HG02884 (cell line): Measurements from ENCODE around the gene TMEM174.
"Not testable (repeated sequence)": the region's sequence is repeated elsewhere in the genome, so short reads cannot be mapped to it uniquely, and the experiment has no call there.

Experiments
- ATAC-seq: cut with Tn5 transposase; IDR thresholded peaks from one replicate; pipeline ENCODE4 v1.9.1; 2021; ENCODE audit warnings: mild to moderate bottlenecking, moderate library complexity; ENCODE audit not compliant: unreplicated experiment

The TMEM174 gene

GRCh38 chr5:73188764-73189531, 16.0 kb downstream of the TMEM174 start:
- no peak for ATAC-seq

- no peak for ATAC-seq
Measured at GRCh38 chr5:73189871-73190376, 16.9 kb downstream of the TMEM174 start.

DNA sequence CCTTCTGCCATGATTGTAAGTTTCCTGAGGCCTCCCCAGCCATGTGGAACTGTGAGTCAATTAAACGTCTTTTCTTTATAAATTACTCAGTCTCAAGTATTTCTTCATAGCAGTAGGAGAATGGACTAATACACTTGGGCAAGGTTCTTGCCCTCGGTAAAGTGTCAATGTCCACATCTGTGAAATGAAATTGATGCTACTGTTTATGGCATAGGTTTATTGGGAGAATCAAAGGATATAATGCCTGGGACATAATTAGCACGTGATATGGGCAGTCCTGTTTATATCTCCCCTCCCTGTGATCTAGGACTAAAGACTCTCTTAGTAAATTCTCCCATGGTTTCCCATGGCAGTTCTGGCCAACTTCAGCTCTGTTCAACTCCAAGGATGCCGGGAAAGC, 19.4 kb downstream of the TMEM174 start:
- no peak for ATAC-seq

DNA sequence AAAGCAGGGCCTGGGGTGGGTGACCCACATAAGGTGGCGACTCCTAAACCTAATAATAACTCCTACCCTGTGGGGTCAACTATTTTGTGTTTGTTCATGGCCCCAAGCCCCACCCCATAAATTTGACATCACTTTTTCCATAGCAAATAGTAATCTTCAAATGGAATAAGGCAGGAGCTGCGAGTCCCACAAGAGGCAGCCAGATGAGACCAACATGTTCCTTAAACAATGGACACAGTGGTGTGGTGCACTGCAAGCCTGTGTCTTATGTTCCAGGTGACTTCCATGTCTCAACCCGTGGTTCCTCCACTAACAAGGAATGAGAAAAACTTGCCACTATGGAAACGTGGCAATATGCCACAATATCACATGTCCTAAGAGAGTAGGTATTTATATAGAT, 20.6 kb downstream of the TMEM174 start:
- ATAC-seq, result no peak

- ATAC-seq, result no peak
Measured at GRCh38 chr5:73196201-73196600, 23.2 kb downstream of the TMEM174 start.

- no peak for ATAC-seq
Measured at GRCh38 chr5:73197637-73198257, 24.8 kb downstream of the TMEM174 start.

- no peak for ATAC-seq
Measured at GRCh38 chr5:73198833-73199592, 26.0 kb downstream of the TMEM174 start.

DNA sequence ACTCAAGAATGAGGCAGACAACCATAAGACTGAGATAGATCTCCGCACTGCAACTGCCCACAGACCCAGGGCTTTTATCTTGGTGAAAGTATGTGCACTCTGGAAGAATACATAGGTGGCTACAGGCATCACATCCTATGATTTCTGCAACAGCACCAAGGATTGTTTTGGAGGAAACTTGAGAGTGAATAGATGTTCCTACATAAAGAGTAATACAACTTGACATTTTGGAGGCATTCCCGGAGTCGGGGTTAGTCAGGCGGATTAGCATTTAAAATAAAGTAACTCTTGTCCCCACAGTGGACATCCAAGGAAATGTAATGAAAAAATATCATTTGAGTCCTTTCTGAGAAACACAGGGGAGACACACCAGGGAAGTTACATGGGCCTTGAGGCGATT, 26.7 kb downstream of the TMEM174 start:
- no peak for ATAC-seq

DNA sequence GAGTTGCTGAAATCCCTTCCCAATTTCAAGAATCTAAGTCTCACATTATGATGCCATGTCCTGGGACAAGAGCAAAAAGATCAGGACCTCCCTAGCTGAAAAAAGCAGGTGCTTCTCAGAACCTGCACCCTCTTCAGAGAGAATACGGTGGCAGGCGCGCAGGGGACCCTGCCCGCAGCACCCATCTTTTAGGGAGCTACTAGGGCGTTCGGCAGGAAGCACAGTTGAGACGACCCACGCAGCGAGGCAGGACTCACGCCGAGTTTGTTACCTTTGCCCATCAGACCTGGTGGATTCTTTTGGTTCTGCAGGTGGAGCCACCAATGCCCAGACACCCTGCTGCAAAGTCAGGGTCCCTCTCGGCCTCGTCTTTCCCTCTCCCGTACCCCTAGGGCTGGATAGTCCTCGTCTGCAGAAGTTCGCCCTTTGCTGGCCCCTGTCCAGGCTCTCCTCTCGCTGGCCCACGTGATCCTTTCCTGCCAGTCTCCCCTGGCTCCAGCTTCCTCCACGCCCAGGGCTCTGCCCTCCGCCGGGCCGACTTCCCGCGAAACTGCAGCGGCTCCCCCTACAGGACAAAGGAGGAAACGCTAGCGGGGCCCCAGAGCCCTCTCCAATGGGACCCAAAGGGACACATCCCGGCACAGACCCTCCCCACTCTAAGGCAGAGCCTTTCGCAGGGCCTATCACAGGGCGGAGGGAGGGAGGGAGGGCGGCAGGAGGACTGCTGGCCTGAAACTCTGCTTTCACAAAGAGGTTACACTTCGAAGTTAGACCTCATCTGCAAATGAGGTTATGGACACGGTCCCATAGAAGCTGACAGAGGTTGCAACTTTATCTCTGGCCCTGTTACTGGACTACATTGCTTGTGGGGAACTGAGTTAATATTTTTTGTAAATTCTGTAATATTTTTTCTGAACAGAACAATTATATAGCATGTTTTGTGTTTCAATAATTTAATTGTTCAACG, 28.8 kb downstream of the TMEM174 start:
- ATAC-seq, result no peak

DNA sequence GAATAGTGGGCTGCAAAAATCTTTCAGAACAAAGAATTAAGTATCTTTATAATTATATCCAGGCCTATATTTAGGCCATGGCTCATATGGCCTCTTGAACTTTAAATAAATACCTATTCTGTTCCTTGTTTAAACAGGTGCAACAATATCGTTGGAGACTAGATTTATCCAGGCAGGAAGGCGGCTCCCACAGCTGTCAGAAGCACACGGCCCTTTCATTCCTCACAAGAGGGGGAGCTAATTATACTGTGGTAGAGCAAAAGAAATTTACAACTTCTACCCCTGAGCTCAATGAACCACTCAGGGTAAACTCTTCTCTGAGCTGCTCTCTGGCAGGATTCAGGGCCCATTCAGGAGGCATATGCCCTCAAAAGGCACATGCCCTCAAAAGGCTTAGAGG, 31.3 kb downstream of the TMEM174 start:
- no peak for ATAC-seq

- no peak for ATAC-seq
Measured at GRCh38 chr5:73204733-73205132, 31.7 kb downstream of the TMEM174 start.

- no peak for ATAC-seq
Measured at GRCh38 chr5:73205305-73205704, 32.3 kb downstream of the TMEM174 start.

- ATAC-seq, result not testable (repeated sequence)
Measured at GRCh38 chr5:73207239-73207638, 34.2 kb downstream of the TMEM174 start.

DNA sequence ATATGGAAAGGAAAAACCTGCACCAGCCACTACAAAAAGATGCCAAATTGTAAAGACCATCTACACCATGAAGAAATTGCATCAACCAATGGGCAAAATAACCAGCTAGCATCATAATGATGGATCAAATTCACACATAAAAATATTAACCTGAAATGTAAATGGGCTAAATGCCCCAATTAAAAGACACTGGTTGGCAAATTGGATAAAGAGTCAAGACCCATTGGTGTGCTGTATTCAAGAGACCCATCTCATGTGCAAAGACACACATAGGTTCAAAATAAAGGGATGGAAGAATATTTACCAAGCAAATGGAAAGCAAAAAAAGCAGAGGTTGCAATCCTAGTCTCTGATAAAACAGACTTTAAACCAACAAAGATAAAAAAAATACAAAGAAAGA, 36.1 kb downstream of the TMEM174 start:
- ATAC-seq, result not testable (repeated sequence)

GRCh38 chr5:73212693-73213092, 39.7 kb downstream of the TMEM174 start:
- not testable (repeated sequence) for ATAC-seq

DNA sequence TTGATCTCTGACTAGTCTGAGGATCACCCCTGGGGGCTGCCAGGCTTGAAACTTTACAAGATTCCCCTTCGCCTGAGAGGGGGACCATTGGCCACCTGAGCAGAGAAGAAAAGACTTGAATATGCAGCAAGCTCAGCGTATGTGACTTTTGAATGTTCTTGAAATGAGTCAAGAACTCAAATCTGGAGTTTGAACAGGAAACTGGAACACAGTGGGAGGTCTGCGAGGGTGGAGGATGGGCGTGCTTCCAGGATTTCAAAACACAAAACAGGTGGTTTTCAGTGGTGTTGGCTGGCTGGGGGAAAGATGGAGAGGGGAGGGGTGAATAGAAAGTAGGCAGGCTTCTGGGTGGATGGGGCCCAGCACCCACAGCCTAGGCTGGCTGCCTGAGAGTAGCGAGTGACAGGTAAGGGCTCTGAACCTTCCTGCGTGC, 40.6 kb downstream of the TMEM174 start:
- peak; percentile 69 for ATAC-seq

- ATAC-seq, result no peak
Measured at GRCh38 chr5:73214306-73214705, 41.3 kb downstream of the TMEM174 start.

DNA sequence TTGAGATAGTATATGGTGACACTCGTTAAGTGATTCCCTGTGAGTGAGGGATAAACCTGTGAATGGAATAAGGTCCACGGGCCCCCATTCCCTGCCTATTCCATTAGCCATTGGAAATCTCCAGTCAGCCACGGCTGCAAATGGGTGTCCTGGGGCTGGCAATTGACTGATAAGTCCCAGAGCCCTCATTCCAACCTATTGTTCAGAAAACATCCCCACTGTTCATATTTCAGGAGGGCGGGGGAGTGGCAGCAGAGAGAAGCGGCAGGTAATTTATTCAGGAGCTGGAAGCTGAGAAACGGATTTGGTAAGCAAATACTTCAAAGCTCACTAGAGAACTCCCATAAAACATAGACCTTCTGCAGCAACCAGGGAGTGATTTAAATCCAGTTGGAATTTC, 42.0 kb downstream of the TMEM174 start:
- no peak for ATAC-seq

DNA sequence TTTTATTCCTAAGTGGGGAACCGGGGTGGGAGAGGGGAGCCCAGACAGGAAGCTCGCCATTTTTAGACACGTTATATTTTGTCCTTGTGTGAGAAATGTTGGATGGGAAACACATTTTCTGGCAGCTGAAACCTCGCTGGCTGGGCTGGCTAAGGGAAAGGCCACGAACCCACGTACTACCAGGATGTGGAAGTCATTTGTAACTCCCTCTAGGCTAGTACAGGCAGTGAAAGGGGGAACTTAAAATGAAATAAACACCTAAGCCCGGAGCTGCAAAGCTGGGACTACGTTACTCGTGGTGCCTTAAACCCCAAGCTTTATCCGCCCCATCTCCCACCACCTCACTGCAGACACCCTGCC, 42.5 kb downstream of the TMEM174 start:
- no peak for ATAC-seq

DNA sequence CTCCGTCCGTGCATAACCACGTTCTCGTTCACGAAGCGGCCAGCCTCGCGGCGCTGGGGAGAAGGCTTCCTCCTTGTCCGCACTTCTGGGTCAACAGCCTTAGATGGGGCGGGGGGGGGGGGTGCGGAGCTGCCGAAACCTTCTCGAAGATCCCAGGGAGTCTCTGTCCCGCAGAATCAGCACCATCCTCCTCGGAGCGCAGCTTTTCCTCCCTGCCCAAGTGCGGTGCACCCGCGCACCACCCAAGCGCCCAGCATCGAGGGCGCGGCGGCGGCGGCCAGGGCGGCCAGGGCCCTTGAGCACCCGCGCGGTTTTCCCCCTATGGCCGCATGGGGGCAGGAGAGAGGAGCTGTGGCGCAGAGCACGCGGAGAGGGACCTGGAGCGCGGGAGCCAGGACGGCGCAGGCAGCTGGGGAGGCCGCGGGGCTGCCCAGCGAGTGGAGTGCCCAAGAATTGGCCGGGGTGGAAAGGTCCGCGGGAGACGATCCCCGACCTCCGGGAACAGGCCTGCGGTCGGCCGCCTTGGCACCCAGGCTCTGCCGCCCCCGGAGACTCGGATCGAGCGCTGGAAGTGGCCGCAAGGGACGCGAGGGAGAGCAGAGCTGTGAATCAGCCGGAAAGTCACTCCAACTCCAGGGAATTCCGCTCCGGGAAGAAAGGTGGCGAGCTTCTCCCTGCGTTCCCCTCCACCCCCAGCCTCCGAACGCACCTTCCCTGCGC, 43.1 kb downstream of the TMEM174 start:
- peak; percentile 60 for ATAC-seq
